Panc1 (cell line): ENCODE data around the gene PCDHB5. TPM values are rescaled to one million over a fixed set of nuclear protein-coding genes. Genes with fewer than 3 reads are reported as not detected.
"Not testable (repeated sequence)": the region's sequence is repeated elsewhere in the genome, so short reads cannot be mapped to it uniquely, and the experiment has no call there.

ENCODE experiments used
- ATAC-seq: fragments of 200-7000 bp; cut with Tn5 transposase; 2 replicates; pipeline ENCODE4 v1.9.1; 2020; ENCODE audit warnings: mild to moderate bottlenecking, moderate library complexity
- BruUV-seq: library from RNA; stranded (reverse); fragments of 400-500 nt; replicated peaks from 2 replicates; lab custom pipeline; 2021; lab: Mats Ljungman, UMichigan
- CTCF ChIA-PET: fragments of 300-600 bp; sonication (Branson Sonifier 250); formaldehyde crosslinking; loops from one replicate; lab custom pipeline; 2022; ENCODE audit warnings: antibody characterized with exemption; lab: Charles Lee
- POLR2A ChIA-PET: fragments of 300-600 bp; sonication (Branson Sonifier 250); formaldehyde crosslinking; loops from one replicate; lab custom pipeline; 2022; ENCODE audit warnings: antibody characterized with exemption; lab: Charles Lee
- DNase-seq: peaks from one replicate; pipeline ENCODE4 v3.0.0-alpha.2; 2010; ENCODE audit warnings: low read depth, low spot score
- H3K27ac ChIP-seq: 2 replicates; pipeline ENCODE4 v1.5.1; 2011; ENCODE audit warnings: mild to moderate bottlenecking, low read length, inconsistent platforms
- H3K27me3 ChIP-seq: fragments of 200-500 bp; sonication (Bioruptor generic); 2 replicates; pipeline ENCODE4 v1.6.0; 2014; ENCODE audit warnings: low read length, inconsistent platforms; ENCODE audit not compliant: control insufficient read depth, insufficient read depth
- H3K36me3 ChIP-seq: fragments of 200-500 bp; sonication (Bioruptor generic); 2 replicates; pipeline ENCODE4 v1.5.1; 2014; ENCODE audit warnings: inconsistent platforms, mild to moderate bottlenecking, low read length, moderate library complexity; ENCODE audit not compliant: control insufficient read depth, insufficient read depth
- H3K4me1 ChIP-seq: 2 replicates; pipeline ENCODE4 v1.5.1; 2011; ENCODE audit warnings: inconsistent platforms, mild to moderate bottlenecking, low read length, moderate library complexity; ENCODE audit not compliant: control insufficient read depth, insufficient read depth
- H3K4me3 ChIP-seq, 2 experiments: 2 replicates each; pipeline ENCODE4 v1.5.1; 2011 to 2012; ENCODE audit warnings: low read depth in 2 of 2, low read length in 2 of 2, mild to moderate bottlenecking in 2 of 2, inconsistent platforms in 1 of 2, moderate library complexity in 1 of 2
- H3K9me3 ChIP-seq: fragments of 200-500 bp; sonication (Bioruptor generic); 2 replicates; pipeline ENCODE4 v1.5.1; 2014; ENCODE audit warnings: low read depth, mild to moderate bottlenecking, inconsistent platforms, low read length, moderate library complexity; ENCODE audit not compliant: control insufficient read depth, insufficient read depth
- CTCF ChIP-seq: fragments of 450-650 bp; IDR thresholded peaks from 2 replicates; pipeline ENCODE4 v1.5.1; 2017; ENCODE audit warnings: mild to moderate bottlenecking
- POLR2AphosphoS5 ChIP-seq: IDR thresholded peaks from 2 replicates; pipeline ENCODE4 v1.6.1; 2012; ENCODE audit warnings: mild to moderate bottlenecking, low read depth, low read length, moderate library complexity
- SIN3A ChIP-seq: IDR thresholded peaks from 2 replicates; pipeline ENCODE4 v1.6.1; 2012; ENCODE audit warnings: low read depth, mild to moderate bottlenecking, low read length, moderate library complexity, borderline replicate concordance; ENCODE audit not compliant: insufficient read depth
- TCF7L2 ChIP-seq: IDR thresholded peaks from 2 replicates; pipeline ENCODE4 v1.6.1; 2011; ENCODE audit warnings: mild to moderate bottlenecking, low read depth, low read length, inconsistent platforms
- in situ Hi-C: cut with HindIII; loops from 2 replicates; pipeline ENCODE4 v1.10.0; 2016; ENCODE audit warnings: low sequenced_read_pairs, low pct_unique_long_range_greater_than_20kb
- intact Hi-C: fragments of 100-400 bp; cut with micrococcal nuclease; formaldehyde crosslinking; loops from one replicate; pipeline ENCODE4 v1.10.0; 2022; ENCODE audit not compliant: unreplicated experiment
- total RNA-seq: library from RNA; stranded (reverse); gene quantifications from one replicate; pipeline ENCODE4 v1.2.1, GENCODE V29; 2021; ENCODE audit not compliant: unreplicated experiment
- TF ChIP-seq, protein P1 (sequence below), 2 experiments: IDR thresholded peaks; 2 replicates each; pipeline ENCODE4 v1.6.1; 2011 to 2012; ENCODE audit warnings: low read depth in 2 of 2, control low read depth in 1 of 2, low read length in 1 of 2, mild to moderate bottlenecking in 1 of 2, moderate library complexity in 1 of 2; ENCODE audit not compliant: insufficient read depth in 1 of 2

PCDHB5 gene
- total RNA-seq, 1 experiment from 2014 or later, result 0.08 TPM

GRCh38 chr5:141095263-141095641 is 39.8 kb upstream of the PCDHB5 start:
- no peak for TF ChIP-seq TCF7L2
- TF ChIP-seq POLR2AphosphoS5, result no peak
- TF ChIP-seq, protein P1, sequence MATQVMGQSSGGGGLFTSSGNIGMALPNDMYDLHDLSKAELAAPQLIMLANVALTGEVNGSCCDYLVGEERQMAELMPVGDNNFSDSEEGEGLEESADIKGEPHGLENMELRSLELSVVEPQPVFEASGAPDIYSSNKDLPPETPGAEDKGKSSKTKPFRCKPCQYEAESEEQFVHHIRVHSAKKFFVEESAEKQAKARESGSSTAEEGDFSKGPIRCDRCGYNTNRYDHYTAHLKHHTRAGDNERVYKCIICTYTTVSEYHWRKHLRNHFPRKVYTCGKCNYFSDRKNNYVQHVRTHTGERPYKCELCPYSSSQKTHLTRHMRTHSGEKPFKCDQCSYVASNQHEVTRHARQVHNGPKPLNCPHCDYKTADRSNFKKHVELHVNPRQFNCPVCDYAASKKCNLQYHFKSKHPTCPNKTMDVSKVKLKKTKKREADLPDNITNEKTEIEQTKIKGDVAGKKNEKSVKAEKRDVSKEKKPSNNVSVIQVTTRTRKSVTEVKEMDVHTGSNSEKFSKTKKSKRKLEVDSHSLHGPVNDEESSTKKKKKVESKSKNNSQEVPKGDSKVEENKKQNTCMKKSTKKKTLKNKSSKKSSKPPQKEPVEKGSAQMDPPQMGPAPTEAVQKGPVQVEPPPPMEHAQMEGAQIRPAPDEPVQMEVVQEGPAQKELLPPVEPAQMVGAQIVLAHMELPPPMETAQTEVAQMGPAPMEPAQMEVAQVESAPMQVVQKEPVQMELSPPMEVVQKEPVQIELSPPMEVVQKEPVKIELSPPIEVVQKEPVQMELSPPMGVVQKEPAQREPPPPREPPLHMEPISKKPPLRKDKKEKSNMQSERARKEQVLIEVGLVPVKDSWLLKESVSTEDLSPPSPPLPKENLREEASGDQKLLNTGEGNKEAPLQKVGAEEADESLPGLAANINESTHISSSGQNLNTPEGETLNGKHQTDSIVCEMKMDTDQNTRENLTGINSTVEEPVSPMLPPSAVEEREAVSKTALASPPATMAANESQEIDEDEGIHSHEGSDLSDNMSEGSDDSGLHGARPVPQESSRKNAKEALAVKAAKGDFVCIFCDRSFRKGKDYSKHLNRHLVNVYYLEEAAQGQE (IDR thresholded peaks at IDR 0.05; ENCODE audit: insufficient read depth in 1 of 2, low read depth in 2 of 2, low read length in 1 of 2), result no peak
- no peak for TF ChIP-seq SIN3A
- TF ChIP-seq CTCF, result no peak
- DNase-seq (no peak), ATAC-seq (peak; percentile 66)
- Histone ChIP-seq H3K36me3 (no peaks in the 10 kb centered on the region), H3K4me1 (peaks cover 10% of the 10 kb centered on the region), H3K9me3 (peaks cover 4% of the 10 kb centered on the region; the same call in 1 of the 2 replicates), H3K27ac (peak overlapping the region; percentile 92), H3K4me3 (peak overlapping the region; percentile 79 to 86), H3K27me3 (no peaks in the 10 kb centered on the region; the same call in none of the 2 replicates)
- in situ Hi-C loops (loop anchor here (25.0 kb wide), 1 partner anchor 92 kb away; the partner anchor contains the start of genes PCDHB10, PCDHB11, PCDHB16 and PCDHB8), intact Hi-C loops (no loop called here)
- POLR2A ChIA-PET, result no interaction called here
- BruUV-seq, result no TSS peak
- CTCF ChIA-PET, result interaction anchor here (0.6 to 1.8 kb wide), 10 partner anchors 11 to 128 kb away, joined by 3 to 10 read pairs (median 4); partner anchors contain the start of genes PCDHB14 and PCDHB9

DNA sequence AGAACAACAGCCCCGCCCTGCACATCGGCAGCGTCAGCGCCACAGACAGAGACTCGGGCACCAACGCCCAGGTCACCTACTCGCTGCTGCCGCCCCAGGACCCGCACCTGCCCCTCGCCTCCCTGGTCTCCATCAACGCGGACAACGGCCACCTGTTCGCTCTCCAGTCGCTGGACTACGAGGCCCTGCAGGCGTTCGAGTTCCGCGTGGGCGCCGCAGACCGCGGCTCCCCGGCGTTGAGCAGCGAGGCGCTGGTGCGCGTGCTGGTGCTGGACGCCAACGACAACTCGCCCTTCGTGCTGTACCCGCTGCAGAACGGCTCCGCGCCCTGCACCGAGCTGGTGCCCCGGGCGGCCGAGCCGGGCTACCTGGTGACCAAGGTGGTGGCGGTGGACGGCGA is 38.8 kb upstream of the PCDHB5 start:
- intact Hi-C loops, H3K27ac ChIP-seq, H3K27me3 ChIP-seq, H3K4me3 ChIP-seq, H3K9me3 ChIP-seq, POLR2A ChIA-PET, H3K36me3 ChIP-seq, DNase-seq, CTCF ChIA-PET, BruUV-seq, ATAC-seq, H3K4me1 ChIP-seq: not testable (repeated sequence)
- in situ Hi-C loops, result loop anchor here (25.0 kb wide), 1 partner anchor 91 kb away; the partner anchor contains the start of genes PCDHB10, PCDHB11, PCDHB16 and PCDHB8

GRCh38 chr5:141096586-141096985 is 38.4 kb upstream of the PCDHB5 start:
- CTCF ChIA-PET, H3K36me3 ChIP-seq, H3K4me1 ChIP-seq, H3K27ac ChIP-seq, ATAC-seq, H3K4me3 ChIP-seq, POLR2A ChIA-PET, DNase-seq, intact Hi-C loops, BruUV-seq, H3K9me3 ChIP-seq, H3K27me3 ChIP-seq: not testable (repeated sequence)
- in situ Hi-C loops, result loop anchor here (25.0 kb wide), 1 partner anchor 91 kb away; the partner anchor contains the start of genes PCDHB10, PCDHB11, PCDHB16 and PCDHB8
